WTC11 (cell line): Measurements from ENCODE around the gene MPPE1. TPM values are rescaled to one million over a fixed set of nuclear protein-coding genes. Genes with fewer than 3 reads are reported as not detected.

Source experiments
- ATAC-seq: fragments of 200-7000 bp; cut with Tn5 transposase; 2 replicates; pipeline ENCODE4 v1.10.0; 2021; ENCODE audit warnings: mild to moderate bottlenecking, moderate library complexity
- CTCF ChIA-PET: fragments of 300-600 bp; sonication (Branson Sonifier 250); formaldehyde crosslinking; loops from one replicate; lab custom pipeline; 2021; ENCODE audit warnings: antibody characterized with exemption; lab: Charles Lee
- POLR2A ChIA-PET: fragments of 350-600 bp; sonication (Branson Sonifier 250); formaldehyde crosslinking; loops from one replicate; lab custom pipeline; 2021; ENCODE audit warnings: antibody characterized with exemption; lab: Charles Lee
- DNase-seq: peaks from one replicate; pipeline ENCODE4 v3.0.0; 2021; ENCODE audit warnings: low spot score
- H3K27ac Mint-ChIP-seq: 2 replicates; pipeline ENCODE4 v1.8.0; 2021; ENCODE audit warnings: mixed read lengths
- H3K27me3 Mint-ChIP-seq: 2 replicates; pipeline ENCODE4 v1.8.0; 2021; ENCODE audit warnings: low read depth, mild to moderate bottlenecking, moderate library complexity, mixed read lengths
- H3K36me3 Mint-ChIP-seq: 2 replicates; pipeline ENCODE4 v1.8.0; 2021; ENCODE audit warnings: mixed read lengths
- H3K4me1 Mint-ChIP-seq: 2 replicates; pipeline ENCODE4 v1.8.0; 2022; ENCODE audit warnings: mixed read lengths
- H3K4me3 Mint-ChIP-seq: 2 replicates; pipeline ENCODE4 v1.8.0; 2021; ENCODE audit warnings: mild to moderate bottlenecking, moderate library complexity, mixed read lengths
- H3K9me3 Mint-ChIP-seq: 2 replicates; pipeline ENCODE4 v1.8.0; 2021; ENCODE audit warnings: mixed read lengths
- ATF2 ChIP-seq: sonication (generic); formaldehyde crosslinking; IDR thresholded peaks from 2 replicates; pipeline ENCODE4 v1.8.1; 2022; ENCODE audit warnings: low read depth, missing genetic modification reagents, borderline replicate concordance
- ATF3 ChIP-seq: sonication (generic); formaldehyde crosslinking; conservative IDR thresholded peaks from 2 replicates; pipeline ENCODE4 v1.8.1; 2022; ENCODE audit warnings: mild to moderate bottlenecking, missing genetic modification reagents
- CREB1 ChIP-seq: sonication (generic); formaldehyde crosslinking; IDR thresholded peaks from 2 replicates; pipeline ENCODE4 v1.8.0; 2023; ENCODE audit warnings: mild to moderate bottlenecking, missing genetic modification reagents
- CREM ChIP-seq: sonication (generic); formaldehyde crosslinking; IDR thresholded peaks from 2 replicates; pipeline ENCODE4 v1.8.1; 2022; ENCODE audit warnings: mild to moderate bottlenecking, missing genetic modification reagents, moderate library complexity
- E2F5 ChIP-seq: sonication (generic); formaldehyde crosslinking; IDR thresholded peaks from 2 replicates; pipeline ENCODE4 v1.8.1; 2022; ENCODE audit warnings: mild to moderate bottlenecking, moderate library complexity, missing genetic modification reagents
- ETV6 ChIP-seq: sonication (generic); formaldehyde crosslinking; IDR thresholded peaks from 2 replicates; pipeline ENCODE4 v1.8.1; 2022; ENCODE audit warnings: mild to moderate bottlenecking, missing genetic modification reagents
- FOXJ3 ChIP-seq: sonication (generic); formaldehyde crosslinking; IDR thresholded peaks from 2 replicates; pipeline ENCODE4 v1.9.0; 2021; ENCODE audit warnings: missing genetic modification reagents, mild to moderate bottlenecking, borderline replicate concordance
- FOXP4 ChIP-seq: sonication (generic); formaldehyde crosslinking; IDR thresholded peaks from 2 replicates; pipeline ENCODE4 v1.8.0; 2022; ENCODE audit warnings: mild to moderate bottlenecking, missing genetic modification reagents
- GTF2I ChIP-seq: fragments of 250-450 bp; sonication (Bioruptor Pico); conservative IDR thresholded peaks from 2 replicates; pipeline ENCODE4 v1.4.0; 2021; ENCODE audit warnings: mild to moderate bottlenecking
- HMGA2 ChIP-seq: fragments of 250-450 bp; sonication (Bioruptor Pico); IDR thresholded peaks from 2 replicates; pipeline ENCODE4 v1.4.0; 2021; ENCODE audit warnings: mild to moderate bottlenecking, moderate library complexity
- RORB ChIP-seq: fragments of 250-450 bp; sonication (Bioruptor Pico); IDR thresholded peaks from 2 replicates; pipeline ENCODE4 v1.9.0; 2021; ENCODE audit warnings: mild to moderate bottlenecking
- SP1 ChIP-seq: sonication (generic); formaldehyde crosslinking; conservative IDR thresholded peaks from 2 replicates; pipeline ENCODE4 v1.8.1; 2022; ENCODE audit warnings: missing genetic modification reagents
- TCF7 ChIP-seq: sonication (generic); formaldehyde crosslinking; IDR thresholded peaks from 2 replicates; pipeline ENCODE4 v1.8.0; 2022; ENCODE audit warnings: mild to moderate bottlenecking, low read depth, missing genetic modification reagents, moderate library complexity
- TEAD1 ChIP-seq: sonication (generic); formaldehyde crosslinking; IDR thresholded peaks from 2 replicates; pipeline ENCODE4 v1.8.0; 2022; ENCODE audit warnings: mild to moderate bottlenecking, missing genetic modification reagents
- ZNF219 ChIP-seq: sonication (generic); formaldehyde crosslinking; IDR thresholded peaks from 2 replicates; pipeline ENCODE4 v1.8.0; 2023; ENCODE audit warnings: missing genetic modification reagents, mild to moderate bottlenecking, borderline replicate concordance
- ZNF396 ChIP-seq: fragments of 250-450 bp; sonication (Bioruptor Pico); IDR thresholded peaks from 2 replicates; pipeline ENCODE4 v1.8.0; 2021; ENCODE audit warnings: mild to moderate bottlenecking, moderate library complexity, borderline replicate concordance
- ZNF423 ChIP-seq: fragments of 250-450 bp; sonication (Bioruptor Pico); IDR thresholded peaks from 2 replicates; pipeline ENCODE4 v2.1.2; 2022; ENCODE audit warnings: mild to moderate bottlenecking, moderate library complexity
- ZNF671 ChIP-seq: fragments of 250-450 bp; sonication (Bioruptor Pico); IDR thresholded peaks from 2 replicates; pipeline ENCODE4 v1.8.0; 2021; ENCODE audit warnings: mild to moderate bottlenecking
- total RNA-seq: library from RNA; stranded (reverse); gene quantifications from 3 replicates; pipeline ENCODE4 v1.2.3, GENCODE V29; 2021

Gene MPPE1
- total RNA-seq, 1 experiment from 2014 or later: 29.1 TPM

- Mint-ChIP-seq H3K4me1 (peaks cover 8% of the 10 kb centered on the region), H3K36me3 (peaks cover 12% of the 10 kb centered on the region), H3K27ac (peak overlapping the region; percentile 68), H3K9me3 (no peaks in the 10 kb centered on the region), H3K27me3 (no peaks in the 10 kb centered on the region), H3K4me3 (no peak overlapping the region)
- CTCF ChIA-PET: interaction anchor here (0.9 to 1.6 kb wide), 3 partner anchors 129 to 212 kb away, joined by 5 to 8 read pairs (median 5); no protein-coding TSS in a partner anchor
- ATAC-seq: no peak
- TF ChIP-seq TEAD1 (no peak), E2F5 (no peak), ZNF671 (CRISPR knock-in tag) (no peak)
- DNase-seq: no peak
- POLR2A ChIA-PET: no interaction called here
These were observed 41.4 kb downstream of the MPPE1 start for GRCh38 chr18:11866764-11867163.

GRCh38 chr18:11866329-11866728 is 41.8 kb downstream of the MPPE1 start:
- ChIA-PET POLR2A (no interaction called here), CTCF (interaction anchor here (0.9 to 1.6 kb wide), 3 partner anchors 129 to 212 kb away, joined by 5 to 8 read pairs (median 5); no protein-coding TSS in a partner anchor)
- no peaks in the 10 kb centered on the region for H3K27me3 Mint-ChIP-seq
- no peaks in the 10 kb centered on the region for H3K9me3 Mint-ChIP-seq
- no peak for TF ChIP-seq ETV6 (CRISPR knock-in tag)
- peaks cover 8% of the 10 kb centered on the region for H3K4me1 Mint-ChIP-seq
- H3K4me3 Mint-ChIP-seq: no peak overlapping the region
- peaks cover 12% of the 10 kb centered on the region for H3K36me3 Mint-ChIP-seq
- ATAC-seq (no peak), DNase-seq (no peak)
- peak overlapping the region; percentile 68 for H3K27ac Mint-ChIP-seq

GRCh38 chr18:11865071-11865470 is 43.0 kb downstream of the MPPE1 start:
- ATAC-seq: no peak

GRCh38 chr18:11864471-11864870 is 43.6 kb downstream of the MPPE1 start:
- H3K4me1 Mint-ChIP-seq: peaks cover 11% of the 10 kb centered on the region
- DNase-seq: no peak
- H3K27ac Mint-ChIP-seq: no peak overlapping the region; the same call in 1 of the 2 replicates
- ChIA-PET CTCF (no interaction called here), POLR2A (no interaction called here)
- no peaks in the 10 kb centered on the region for H3K27me3 Mint-ChIP-seq
- H3K4me3 Mint-ChIP-seq: no peak overlapping the region
- no peak for ATAC-seq
- peaks cover 11% of the 10 kb centered on the region for H3K36me3 Mint-ChIP-seq
- no peak for TF ChIP-seq RORB
- no peak for TF ChIP-seq CREM (CRISPR knock-in tag)
- no peak for TF ChIP-seq CREB1 (CRISPR knock-in tag)
- TF ChIP-seq SP1 (CRISPR knock-in tag): no peak
- TF ChIP-seq FOXP4: no peak
- H3K9me3 Mint-ChIP-seq: no peaks in the 10 kb centered on the region

More at GRCh38 chr18:11865071-11865470, 43.0 kb downstream of the MPPE1 start:
- peaks cover 12% of the 10 kb centered on the region for H3K36me3 Mint-ChIP-seq
- CTCF ChIA-PET: interaction anchor here (0.7 kb wide), 1 partner anchor 132 kb away, joined by 4 read pairs; no protein-coding TSS in a partner anchor
- H3K27ac Mint-ChIP-seq: peak overlapping the region; percentile 75
- POLR2A ChIA-PET: no interaction called here
- H3K4me3 Mint-ChIP-seq: no peak overlapping the region
- TF ChIP-seq GTF2I (CRISPR knock-in tag) (no peak), HMGA2 (CRISPR knock-in tag) (no peak), ZNF423 (CRISPR knock-in tag) (no peak), ATF2 (CRISPR knock-in tag) (no peak), ZNF219 (CRISPR knock-in tag) (no peak), TCF7 (CRISPR knock-in tag) (no peak), FOXJ3 (CRISPR knock-in tag) (no peak), ZNF396 (CRISPR knock-in tag) (no peak), E2F5 (no peak), ATF3 (no peak)
- H3K27me3 Mint-ChIP-seq: no peaks in the 10 kb centered on the region
- H3K9me3 Mint-ChIP-seq: no peaks in the 10 kb centered on the region
- no peak for DNase-seq
- H3K4me1 Mint-ChIP-seq: peaks cover 10% of the 10 kb centered on the region
